ENCODE measurements around the gene ZNF829.

Gene ZNF829

GRCh38 chr19:36894849-36895383, 21.2 kb downstream of the ZNF829 start:
- Histone ChIP-seq H3K4me1 (ENCODE audit: insufficient read depth, low read length, severe bottlenecking) (no peaks in the 10 kb centered on the region), H3K9ac (ENCODE audit: low read length) (no peak overlapping the region), H3K9me3 (ENCODE audit: low read length) (peaks cover 46% of the 10 kb centered on the region), H3K27me3 (ENCODE audit: insufficient read depth, low read length) (no peaks in the 10 kb centered on the region), H3K9me2 (ENCODE audit: low read depth, low read length) (no peaks in the 10 kb centered on the region), H3K4me2 (ENCODE audit: low read length) (no peak overlapping the region), H3K4me3 (ENCODE audit: low read depth, low read length, poor library complexity, severe bottlenecking) (no peak overlapping the region), H3K79me2 (ENCODE audit: insufficient read depth, low read length) (no peaks in the 10 kb centered on the region), H3K27ac (ENCODE audit: low read depth, low read length, poor library complexity, severe bottlenecking) (no peak overlapping the region), H3K36me3 (ENCODE audit: insufficient read depth, low read length) (no peaks in the 10 kb centered on the region), H4K20me1 (ENCODE audit: insufficient read depth, low read length) (no peaks in the 10 kb centered on the region), H2AFZ (ENCODE audit: low read length) (no peak overlapping the region), H3F3A (ENCODE audit: insufficient read depth, low read length) (no peaks in the 10 kb centered on the region)
- TF ChIP-seq EZH2 (IDR thresholded peaks at IDR 0.05; ENCODE audit: borderline replicate concordance, low read length) (no peak), CTCF (IDR thresholded peaks at IDR 0.05; ENCODE audit: low read length) (no peak)

GRCh38 chr19:36891768-36892357, 24.2 kb downstream of the ZNF829 start:
- Histone ChIP-seq H4K20me1 (ENCODE audit: insufficient read depth, low read length) (no peaks in the 10 kb centered on the region), H3K27me3 (ENCODE audit: insufficient read depth, low read length) (no peaks in the 10 kb centered on the region), H3K9me3 (ENCODE audit: low read length) (peaks cover 44% of the 10 kb centered on the region), H3K9me2 (ENCODE audit: low read depth, low read length) (no peaks in the 10 kb centered on the region), H3K4me2 (ENCODE audit: low read length) (no peak overlapping the region), H3K4me3 (ENCODE audit: low read depth, low read length, poor library complexity, severe bottlenecking) (no peak overlapping the region), H3K36me3 (ENCODE audit: insufficient read depth, low read length) (no peaks in the 10 kb centered on the region), H3K79me2 (ENCODE audit: insufficient read depth, low read length) (no peaks in the 10 kb centered on the region), H2AFZ (ENCODE audit: low read length) (no peak overlapping the region), H3F3A (ENCODE audit: insufficient read depth, low read length) (no peaks in the 10 kb centered on the region), H3K4me1 (ENCODE audit: insufficient read depth, low read length, severe bottlenecking) (no peaks in the 10 kb centered on the region), H3K27ac (ENCODE audit: low read depth, low read length, poor library complexity, severe bottlenecking) (no peak overlapping the region), H3K9ac (ENCODE audit: low read length) (no peak overlapping the region)
- TF ChIP-seq CTCF (IDR thresholded peaks at IDR 0.05; ENCODE audit: low read length) = no peak
- TF ChIP-seq EZH2 (IDR thresholded peaks at IDR 0.05; ENCODE audit: borderline replicate concordance, low read length) = no peak

GRCh38 chr19:36876993-36877938, 38.8 kb downstream of the ZNF829 start:
- TF ChIP-seq CTCF (IDR thresholded peaks at IDR 0.05; ENCODE audit: low read length) = no peak
- Histone ChIP-seq H3K9me3 (ENCODE audit: low read length) (peaks cover 35% of the 10 kb centered on the region), H3K4me2 (ENCODE audit: low read length) (no peak overlapping the region), H4K20me1 (ENCODE audit: insufficient read depth, low read length) (no peaks in the 10 kb centered on the region), H3K9me2 (ENCODE audit: low read depth, low read length) (no peaks in the 10 kb centered on the region), H3K79me2 (ENCODE audit: insufficient read depth, low read length) (no peaks in the 10 kb centered on the region), H3K4me3 (ENCODE audit: low read depth, low read length, poor library complexity, severe bottlenecking) (no peak overlapping the region), H3K4me1 (ENCODE audit: insufficient read depth, low read length, severe bottlenecking) (no peaks in the 10 kb centered on the region), H3F3A (ENCODE audit: insufficient read depth, low read length) (no peaks in the 10 kb centered on the region), H3K27me3 (ENCODE audit: insufficient read depth, low read length) (no peaks in the 10 kb centered on the region), H3K27ac (ENCODE audit: low read depth, low read length, poor library complexity, severe bottlenecking) (no peak overlapping the region), H2AFZ (ENCODE audit: low read length) (no peak overlapping the region), H3K9ac (ENCODE audit: low read length) (no peak overlapping the region), H3K36me3 (ENCODE audit: insufficient read depth, low read length) (peaks cover 14% of the 10 kb centered on the region)
